Islet precursor cell (in vitro differentiated cells): Measurements from ENCODE around the gene BANP.
A peak's percentile ranks its signal among the peaks of the same experiment; 100 is the strongest.
"Not testable (repeated sequence)": the region's sequence is repeated elsewhere in the genome, so short reads cannot be mapped to it uniquely, and the experiment has no call there.

Experiments used
- DNase-seq: peaks from one replicate; pipeline ENCODE4 v3.0.0-alpha.2; 2018

Gene BANP, protein sequence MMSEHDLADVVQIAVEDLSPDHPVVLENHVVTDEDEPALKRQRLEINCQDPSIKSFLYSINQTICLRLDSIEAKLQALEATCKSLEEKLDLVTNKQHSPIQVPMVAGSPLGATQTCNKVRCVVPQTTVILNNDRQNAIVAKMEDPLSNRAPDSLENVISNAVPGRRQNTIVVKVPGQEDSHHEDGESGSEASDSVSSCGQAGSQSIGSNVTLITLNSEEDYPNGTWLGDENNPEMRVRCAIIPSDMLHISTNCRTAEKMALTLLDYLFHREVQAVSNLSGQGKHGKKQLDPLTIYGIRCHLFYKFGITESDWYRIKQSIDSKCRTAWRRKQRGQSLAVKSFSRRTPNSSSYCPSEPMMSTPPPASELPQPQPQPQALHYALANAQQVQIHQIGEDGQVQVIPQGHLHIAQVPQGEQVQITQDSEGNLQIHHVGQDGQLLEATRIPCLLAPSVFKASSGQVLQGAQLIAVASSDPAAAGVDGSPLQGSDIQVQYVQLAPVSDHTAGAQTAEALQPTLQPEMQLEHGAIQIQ

DNA sequence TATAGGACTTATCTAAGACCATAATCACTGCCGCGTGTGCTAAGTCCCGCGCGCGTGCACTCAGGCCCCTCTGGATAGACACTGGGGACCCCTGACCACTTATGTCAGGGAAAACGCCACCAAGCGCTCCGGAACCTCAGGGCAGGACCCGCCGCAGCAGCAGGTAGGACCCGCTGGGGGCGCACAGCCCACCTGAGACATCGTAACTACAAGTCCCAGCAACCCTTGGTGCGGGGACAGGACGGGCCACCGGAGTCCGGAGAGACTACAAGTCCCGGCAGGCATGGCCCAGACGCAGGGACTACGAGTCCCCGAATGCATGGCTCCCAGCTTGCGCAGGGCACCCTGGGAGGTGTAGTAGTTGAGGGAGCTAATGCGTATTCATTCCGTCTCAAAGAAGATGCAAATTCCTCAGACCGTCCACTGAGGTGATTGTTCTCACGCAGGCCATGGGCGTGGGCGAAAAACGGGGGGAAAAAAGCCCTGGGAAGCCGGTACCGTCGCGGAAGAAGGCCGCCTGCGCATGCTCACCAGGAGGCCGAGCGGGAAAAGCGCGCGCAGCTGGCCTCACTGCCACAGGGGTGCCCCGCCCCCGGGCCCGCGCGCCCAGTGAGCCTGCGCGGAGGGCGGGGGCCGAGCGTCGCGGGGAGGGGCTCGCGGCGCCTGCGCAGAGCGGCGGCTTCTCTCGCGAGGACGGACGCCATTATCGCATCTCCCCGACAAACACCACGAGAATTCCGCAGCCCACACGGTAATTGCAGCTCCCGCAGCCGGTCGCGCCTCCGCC is at the start of gene BANP:
TSS of gene BANP (plus strand) at position 670 of the 787 bp plus-strand sequence. CDS start 23,682 bp downstream, outside the sequence.
- DNase-seq = peak; percentile 100

DNA sequence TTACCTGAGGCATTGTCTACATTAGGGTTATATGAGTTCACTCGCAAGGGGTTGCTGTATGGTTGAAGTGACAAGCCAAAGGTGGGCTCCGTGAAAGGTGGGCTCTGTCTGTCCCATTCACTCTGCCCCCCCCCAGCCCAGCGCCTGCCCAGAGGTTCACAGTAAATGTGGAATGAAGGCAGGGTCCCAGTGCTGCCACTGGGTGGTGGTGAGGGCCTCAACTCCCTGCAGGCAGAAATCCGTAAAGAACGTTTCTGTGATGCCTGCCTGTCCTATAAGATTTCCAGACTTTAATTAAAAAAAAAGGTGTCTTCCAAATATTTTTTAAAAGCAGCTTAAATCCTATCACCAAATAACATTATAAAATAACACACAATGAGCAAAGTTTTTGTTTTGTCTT is 46.3 kb upstream of the BANP start:
- not testable (repeated sequence) for DNase-seq

DNA sequence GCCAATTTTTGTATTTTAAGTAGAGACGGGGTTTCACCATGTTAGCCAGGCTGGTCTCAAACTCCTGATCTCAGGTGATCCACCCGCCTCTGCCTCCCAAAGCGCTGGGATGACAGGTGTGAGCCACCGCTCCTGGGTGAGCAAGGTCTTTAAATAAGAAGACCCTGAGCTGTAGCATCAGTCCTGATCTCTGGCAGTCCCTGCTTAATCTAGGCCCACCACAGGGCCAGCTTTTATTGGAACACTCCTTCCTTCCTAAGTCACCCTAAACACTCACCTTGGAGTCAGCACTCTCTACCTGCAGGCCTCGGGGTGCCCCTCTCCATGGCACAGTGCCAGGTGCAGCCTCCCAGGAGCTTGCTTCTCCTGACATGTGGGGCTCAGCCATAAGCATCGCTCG is 45.7 kb upstream of the BANP start:
- not testable (repeated sequence) for DNase-seq

DNA sequence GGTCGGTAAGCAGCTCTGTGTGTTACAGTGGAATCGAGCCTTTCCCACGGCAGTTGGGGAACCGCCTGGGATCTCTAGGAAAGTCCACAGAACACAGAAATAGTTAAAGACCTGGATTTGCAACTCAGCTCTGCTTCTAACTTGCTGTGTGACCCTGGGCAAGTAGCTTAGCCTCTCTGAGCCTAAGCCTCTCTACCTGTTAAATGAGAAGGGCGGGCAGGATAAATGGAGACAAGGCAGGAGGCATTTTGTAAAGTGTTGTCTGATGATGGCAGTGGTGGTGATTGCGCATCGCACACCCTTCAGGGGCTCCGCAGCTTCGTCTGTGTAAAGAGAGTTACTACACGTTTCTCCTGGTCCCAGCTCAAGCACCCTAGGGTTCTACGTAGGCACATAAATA is 43.1 kb upstream of the BANP start:
- DNase-seq = not testable (repeated sequence)

DNA sequence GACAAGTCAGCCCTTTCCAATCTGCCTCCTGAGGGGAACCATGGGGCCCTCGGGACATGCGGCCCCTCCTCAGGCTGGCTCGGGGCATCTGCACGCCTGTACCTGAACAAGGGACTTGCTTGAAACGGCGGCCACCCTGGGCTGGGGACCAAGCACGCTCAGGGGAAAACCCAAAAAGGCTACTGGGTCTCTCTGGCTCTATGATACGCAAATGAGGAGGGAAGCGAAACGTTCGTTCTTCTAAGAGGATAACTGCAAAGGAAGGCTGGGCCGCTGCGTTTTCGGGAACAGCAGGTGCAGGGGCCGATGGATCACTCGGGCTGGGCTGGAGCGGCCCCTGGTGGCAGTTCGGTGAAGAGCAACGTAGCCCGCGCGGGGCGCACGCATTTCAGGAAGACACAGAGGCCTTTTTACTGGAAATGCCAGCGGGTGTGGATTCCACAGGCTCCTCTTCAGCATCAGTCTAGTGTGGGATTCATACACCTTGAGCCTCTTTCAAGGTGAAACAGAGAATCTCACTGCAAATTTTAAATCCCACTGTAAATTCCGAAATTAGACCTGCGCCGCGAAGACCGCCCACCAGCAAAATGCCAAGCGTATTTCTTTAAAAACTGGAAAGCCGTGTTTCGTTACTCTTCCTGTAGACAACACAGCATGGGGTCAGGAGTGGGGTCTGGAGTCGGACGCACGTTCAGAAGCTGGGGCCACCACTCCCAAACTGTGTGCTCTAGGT is 41.9 kb upstream of the BANP start:
- DNase-seq = peak; percentile 90

DNA sequence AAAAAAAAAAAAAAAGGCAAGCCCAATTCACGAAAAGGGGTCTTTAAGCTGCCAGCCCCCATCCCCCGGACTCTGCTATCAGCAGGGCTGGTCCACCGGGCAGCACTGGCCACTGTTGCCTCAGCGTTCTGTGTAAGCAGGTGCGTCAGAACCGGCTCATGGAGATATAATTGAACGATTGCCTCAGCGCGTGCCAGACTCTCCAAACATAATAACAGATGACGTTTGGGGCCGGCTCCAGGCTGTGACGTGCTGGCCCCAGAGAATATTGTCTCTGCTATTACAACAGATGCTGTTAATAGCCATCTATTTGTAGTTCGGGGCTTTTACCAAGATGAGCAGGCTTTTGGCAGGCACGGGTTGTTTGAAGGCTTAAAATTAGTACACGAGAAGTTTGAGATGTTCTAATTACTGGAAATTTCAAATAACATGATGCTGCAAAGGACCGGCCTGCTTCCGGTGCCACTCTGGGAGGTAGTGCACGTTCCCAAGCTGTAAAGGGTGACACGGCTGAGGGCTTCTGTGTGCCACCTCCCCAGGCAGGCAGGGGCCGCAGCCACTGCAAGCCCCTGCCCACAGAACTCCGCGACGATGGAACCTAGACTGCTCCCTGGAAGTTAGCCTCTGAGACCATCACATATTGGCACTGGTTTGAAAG is 40.0 kb upstream of the BANP start:
- not testable (repeated sequence) for DNase-seq

DNA sequence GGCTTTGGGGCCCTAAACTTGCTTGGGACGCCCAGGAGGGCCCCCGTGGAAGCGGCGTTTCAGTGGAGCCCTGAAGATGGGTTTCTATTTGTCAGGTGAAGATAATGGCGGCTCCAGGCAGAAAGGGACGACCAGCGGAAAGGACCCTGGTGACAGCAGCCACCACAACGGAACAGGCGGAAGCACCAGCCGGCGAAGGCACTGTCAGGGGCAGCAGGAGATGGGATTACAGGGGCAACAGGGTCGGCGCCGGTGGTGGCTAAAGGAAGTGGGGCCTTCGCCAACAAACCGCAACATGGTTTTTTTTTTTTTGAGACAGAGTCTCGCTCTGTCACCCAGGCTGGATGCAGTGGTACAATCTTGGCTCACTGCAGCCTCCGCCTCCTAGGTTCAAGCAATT is 38.5 kb upstream of the BANP start:
- DNase-seq = not testable (repeated sequence)

DNA sequence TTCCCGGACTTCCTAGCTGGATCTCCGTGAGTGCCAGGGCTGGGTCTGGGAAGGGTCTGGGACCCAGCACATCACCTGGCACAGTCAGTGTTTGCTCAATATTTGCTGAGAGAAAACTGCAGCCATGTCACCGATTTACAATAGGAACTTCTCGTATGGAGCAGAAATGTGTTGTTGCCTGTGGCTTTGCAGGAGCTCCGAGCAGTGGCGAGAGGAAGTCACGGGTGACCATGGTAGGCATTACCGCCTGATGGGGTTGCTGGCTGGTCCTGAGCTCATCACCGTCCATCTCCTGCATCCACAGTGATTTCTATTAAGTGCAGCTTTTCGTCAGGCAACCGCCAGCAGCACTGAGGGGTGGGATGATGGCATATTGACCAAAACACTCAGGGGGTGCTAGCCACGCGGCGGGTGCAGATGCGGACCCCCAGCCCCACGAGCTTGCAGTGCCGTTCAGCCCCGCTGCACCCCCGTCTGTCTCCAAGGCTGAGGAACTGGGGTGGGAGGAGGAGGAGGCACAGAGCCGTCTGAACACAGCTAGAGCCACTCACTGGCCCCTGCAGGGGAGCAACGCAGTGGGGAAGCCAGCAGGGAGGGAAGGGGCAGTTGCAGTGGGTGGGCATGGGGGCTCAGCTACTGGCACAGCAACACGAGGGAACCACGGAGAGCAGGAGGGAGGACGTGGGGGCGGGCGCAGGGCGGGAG is 37.1 kb upstream of the BANP start:
- DNase-seq = not testable (repeated sequence)

DNA sequence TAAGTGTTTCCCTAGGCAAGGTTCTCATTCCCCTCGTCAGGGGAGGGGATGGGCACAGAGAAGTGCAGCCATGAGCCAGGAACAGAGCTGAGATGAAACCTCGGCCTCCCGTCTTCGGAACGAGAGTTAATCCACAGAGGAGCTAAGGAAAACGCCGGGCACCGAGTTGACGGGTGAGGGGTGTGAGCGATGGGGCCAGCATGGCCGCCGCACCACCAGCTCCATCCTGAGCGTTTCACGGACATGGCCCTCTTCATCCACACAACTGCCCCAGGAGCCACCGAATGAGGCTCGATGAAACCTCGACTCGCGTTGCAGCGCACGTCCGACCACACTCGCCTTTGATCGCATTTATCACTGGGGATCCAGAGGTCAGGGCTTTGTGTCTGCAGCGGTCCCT is 36.4 kb upstream of the BANP start:
- DNase-seq = no peak

DNA sequence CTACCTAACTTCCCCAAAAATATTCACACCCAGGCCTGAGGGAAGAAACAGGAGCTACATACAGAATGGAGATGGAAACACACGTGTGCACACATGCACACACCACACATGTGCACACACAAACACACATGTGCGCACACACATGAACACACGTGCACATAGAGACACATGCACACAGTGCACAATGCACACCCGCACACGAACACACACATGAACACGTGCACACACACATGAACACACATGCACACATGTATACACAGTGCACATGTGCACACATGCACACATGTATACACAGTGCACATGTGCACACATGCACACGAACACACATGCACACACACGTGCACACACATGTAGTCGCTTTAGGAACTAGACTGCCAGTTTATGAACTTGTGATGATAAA is 33.7 kb upstream of the BANP start:
- no peak for DNase-seq

DNA sequence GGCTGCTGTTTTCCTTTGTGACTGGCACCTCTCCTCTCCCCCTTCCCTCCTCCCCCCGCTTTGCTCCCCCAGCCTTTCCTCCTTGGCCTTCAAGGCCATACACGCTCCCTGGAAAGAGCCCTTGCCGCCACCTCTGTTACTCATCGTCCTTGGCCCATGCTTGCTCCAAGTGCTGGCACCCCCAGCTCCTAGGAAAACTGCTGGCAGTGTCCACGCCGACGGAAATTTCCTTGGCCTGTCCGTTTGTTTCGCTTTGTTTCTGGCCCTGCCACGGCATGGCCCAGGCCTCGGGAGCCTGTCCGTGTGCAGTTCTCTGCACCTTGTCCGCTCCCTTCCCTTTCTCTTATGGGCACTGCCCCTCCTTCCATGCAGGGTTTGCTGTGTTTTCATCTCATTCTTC is 32.9 kb upstream of the BANP start:
- no peak for DNase-seq

DNA sequence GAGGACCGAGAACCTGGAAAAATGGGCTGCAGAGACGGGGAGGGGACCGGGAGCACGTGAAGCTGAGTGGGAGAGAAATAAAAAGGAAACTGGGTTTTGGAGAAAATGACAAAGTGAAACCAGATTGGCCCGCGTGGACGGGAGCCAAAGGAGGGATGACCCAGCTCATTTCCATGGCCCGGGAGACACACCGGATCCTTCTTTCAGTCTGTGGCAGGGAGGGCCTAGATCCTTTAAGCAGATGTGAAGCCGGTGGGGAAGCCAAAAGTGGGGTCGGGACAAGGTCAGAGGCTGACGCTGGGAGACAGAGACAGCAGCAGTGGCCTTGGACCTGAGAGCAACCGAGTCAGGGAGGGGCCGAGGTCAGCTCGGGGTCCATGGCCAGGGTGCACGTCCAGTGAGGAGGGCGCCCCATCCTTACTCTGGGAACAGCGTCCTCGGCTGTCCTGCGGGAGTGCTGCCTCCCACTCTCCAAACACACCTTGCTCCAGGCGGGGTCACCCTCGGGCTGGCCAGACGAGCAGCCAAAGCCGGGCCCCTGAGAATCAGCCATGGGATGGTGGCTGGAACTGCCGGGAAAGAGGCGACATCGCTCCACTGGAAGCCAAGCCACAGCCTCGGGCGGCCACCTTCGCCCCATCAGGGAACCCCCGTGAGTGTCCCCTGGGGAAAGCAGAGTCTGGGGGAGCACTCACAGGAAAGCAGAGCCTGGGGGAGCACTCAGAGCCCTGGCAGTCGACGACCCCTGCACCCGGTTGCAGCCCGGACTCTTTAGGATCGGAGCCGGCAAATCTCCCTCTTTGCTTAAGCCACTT is 32.2 kb upstream of the BANP start:
- no peak for DNase-seq

DNA sequence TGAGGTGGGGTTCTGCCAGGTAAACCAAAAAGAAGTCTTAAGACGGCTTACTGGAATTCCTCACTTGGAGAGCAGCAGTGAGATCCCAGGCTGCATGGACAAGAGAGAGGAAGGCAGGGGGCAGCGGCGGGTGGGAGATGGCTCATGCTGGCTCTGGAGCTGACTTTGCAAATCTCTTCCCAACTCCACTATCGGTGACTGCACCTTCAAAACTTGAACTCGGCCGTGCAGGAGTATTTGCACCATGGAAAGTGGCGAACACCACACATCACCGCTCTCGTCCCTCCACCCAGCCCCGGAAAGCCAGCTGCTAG is 31.6 kb upstream of the BANP start:
- DNase-seq = peak; percentile 69

DNA sequence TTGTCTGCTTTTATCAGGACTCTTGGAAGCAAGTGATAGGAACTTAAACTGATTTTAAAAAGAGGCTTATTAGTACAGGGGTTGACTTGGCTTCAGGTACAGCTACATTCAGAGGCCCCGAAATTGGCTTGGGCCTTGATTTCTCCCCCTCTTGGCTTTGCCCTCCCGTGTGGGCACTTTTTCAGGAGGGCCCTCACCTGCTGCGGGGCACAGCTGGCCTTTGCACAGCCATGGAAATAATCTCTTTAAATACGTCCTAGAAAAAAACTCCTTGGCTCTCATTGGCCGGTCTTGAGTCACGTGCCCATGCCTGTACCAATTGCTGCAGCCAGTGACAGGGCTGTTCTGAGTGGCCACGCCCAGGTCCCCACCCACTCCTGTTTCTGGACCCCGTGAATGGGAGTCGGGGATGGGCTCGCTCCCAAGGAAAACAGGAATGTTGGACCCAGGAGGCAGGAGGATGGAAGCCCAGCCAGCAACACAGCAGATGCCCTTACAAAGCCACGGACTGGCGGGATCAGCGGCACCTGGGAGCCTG is 29.9 kb upstream of the BANP start:
- no peak for DNase-seq

DNA sequence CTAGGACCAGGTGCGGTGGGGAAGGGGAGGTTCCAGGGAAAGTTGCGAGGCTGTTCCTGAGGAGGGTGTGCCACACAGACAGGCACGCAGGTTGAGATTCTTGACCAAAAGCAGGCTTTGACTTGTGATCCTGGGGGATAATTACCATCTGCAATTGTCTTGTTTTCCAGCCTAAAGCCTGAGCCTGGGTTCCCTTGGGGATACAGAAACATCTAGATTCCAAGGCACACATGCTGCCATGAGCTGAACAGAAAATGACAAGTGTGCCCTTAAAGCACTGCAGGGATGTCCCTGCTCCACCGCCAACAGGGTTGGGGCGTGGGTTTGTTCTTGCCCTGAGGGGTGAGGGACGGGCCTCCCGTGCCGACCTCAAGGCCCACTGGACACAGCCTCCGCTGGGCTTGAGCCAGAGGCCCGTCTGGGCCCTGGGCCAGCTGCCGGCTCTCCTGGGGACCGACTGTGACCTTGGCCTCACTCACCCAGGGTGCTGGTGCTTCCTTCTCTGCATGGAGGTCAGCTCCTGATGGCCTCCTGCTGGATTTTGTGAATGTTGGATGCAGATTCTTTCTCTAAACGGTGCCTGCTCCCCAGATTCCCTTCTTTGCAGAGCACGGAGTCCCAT is 28.9 kb upstream of the BANP start:
- DNase-seq = no peak

DNA sequence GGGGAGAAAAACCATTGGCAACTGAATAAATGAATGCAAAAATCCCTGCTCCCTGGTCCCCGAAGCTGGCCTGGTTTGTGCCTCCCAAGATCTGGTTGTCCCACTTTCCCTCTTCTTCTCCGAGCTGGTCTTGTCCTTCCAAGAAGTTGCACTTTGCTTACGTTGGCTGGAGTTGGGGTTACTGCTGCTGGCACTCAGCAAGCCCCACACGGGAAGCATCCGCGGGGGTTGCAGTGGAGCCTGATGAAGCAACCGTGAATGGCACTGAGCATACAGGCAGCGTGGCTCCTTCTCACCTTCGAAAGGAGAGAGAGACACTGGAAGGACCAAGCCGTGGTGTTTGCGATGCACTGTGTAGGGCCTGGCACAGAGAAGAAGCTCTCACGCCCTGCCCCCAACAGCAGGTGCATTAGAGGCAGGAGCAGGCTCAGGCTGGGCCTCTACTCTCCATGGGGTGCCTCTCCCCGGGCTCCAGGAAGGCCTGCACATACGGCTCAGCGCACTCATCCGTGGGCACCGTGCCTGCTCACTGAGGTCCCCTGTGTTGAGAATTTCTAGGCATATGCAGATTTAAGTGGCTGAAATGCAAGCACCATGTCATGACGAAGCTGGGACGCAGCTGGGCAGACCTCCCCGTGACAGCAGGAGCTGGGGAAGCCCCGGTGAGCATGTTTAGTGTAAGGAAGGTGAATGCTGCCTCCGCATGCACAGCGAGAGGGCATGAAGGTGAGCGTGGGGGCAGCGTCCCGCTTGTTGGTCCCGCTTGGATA is 27.0 kb upstream of the BANP start:
- no peak for DNase-seq

DNA sequence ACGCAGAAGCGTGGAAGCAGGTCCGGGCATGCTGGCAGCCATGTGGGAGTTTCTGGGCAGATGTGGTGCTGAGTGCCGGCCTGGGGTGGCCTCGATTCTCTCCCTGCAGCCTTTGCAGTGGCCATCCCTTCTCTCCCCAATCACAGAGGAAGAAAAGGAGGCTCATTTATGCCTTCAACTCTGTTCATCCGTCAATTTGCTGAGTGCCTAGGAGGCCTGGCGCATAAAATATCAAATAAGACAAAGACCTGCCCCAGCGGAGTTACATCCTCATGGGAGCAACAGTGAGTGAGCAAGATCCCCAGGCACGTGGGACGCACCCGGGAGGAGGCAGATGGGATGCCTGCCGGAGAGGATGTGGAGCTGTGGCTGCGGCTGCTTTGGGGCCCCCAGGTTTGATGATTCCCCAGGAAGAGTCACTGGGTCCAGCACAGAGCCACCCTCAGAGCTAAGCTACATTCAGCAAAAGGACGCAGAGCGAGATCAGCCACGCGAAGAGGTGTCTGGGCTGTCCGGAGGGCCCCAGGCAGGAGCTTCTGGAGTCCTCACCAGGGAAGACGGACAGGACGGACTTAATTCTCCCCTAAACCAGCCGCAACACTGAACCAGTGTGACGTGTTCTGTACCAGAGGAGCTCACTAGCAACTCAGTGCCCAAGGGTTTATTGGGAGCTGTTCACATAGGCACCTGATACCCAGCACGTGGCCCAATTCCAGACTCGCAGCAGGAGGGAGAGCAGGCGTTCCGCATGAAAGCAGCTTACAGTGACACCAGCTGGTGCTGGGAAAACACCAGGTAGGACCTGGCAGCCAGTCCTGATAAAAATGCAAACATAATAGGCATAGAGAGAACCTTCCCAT is 26.2 kb upstream of the BANP start:
- DNase-seq = peak; percentile 68
